ENCODE results near the gene ZNF780A.

DNA sequence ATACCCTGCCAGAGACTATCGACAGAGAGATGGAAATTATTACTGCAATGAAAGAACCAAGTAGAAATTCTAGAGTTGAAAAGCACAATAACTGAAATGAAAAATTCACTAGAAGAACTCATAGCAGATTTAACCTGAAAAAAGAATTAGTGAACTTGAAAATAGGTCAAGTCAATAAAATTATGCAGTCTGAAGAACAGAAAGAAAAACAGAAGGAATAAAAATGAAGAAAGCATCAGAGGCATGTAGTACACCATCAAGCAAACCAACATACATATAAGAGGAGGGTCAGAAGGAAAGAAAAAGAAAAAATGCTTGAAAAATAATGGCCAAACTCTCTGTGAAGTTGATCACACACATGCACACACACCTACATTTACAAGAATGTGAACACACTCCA lies 31.1 kb downstream of the ZNF780A start:
- no peak for TF ChIP-seq CTCF (conservative IDR thresholded peaks at IDR 0.05; ENCODE audit: low read length)
- no peak for TF ChIP-seq EZH2phosphoT487 (IDR thresholded peaks at IDR 0.05; ENCODE audit: borderline replicate concordance, low read depth, low read length)
